DND-41 (cell line): ENCODE results near the gene RPL10.
"Not testable (repeated sequence)": the region's sequence is repeated elsewhere in the genome, so short reads cannot be mapped to it uniquely, and the experiment has no call there.

Source experiments
- ATAC-seq: fragments of 200-7000 bp; cut with Tn5 transposase; 3 replicates; pipeline ENCODE4 v1.9.1; 2021; ENCODE audit warnings: low read depth; ENCODE audit not compliant: insufficient read depth
- DNase-seq: peaks from one replicate; pipeline ENCODE4 v3.0.0-alpha.2; 2020
- H2AFZ ChIP-seq: 2 replicates; pipeline ENCODE4 v1.6.0; 2012; ENCODE audit warnings: low read depth, low read length
- H3K27ac ChIP-seq: 2 replicates; pipeline ENCODE4 v1.5.1; 2012; ENCODE audit warnings: low read length, inconsistent platforms
- H3K27me3 ChIP-seq: fragments of 200-600 bp; sonication (generic); 2 replicates; pipeline ENCODE4 v1.6.0; 2012; ENCODE audit warnings: low read length, mild to moderate bottlenecking, inconsistent platforms; ENCODE audit not compliant: insufficient read depth, poor library complexity
- H3K36me3 ChIP-seq: 2 replicates; pipeline ENCODE4 v1.5.1; 2012; ENCODE audit warnings: low read length, inconsistent platforms; ENCODE audit not compliant: insufficient read depth
- H3K4me1 ChIP-seq: 2 replicates; pipeline ENCODE4 v1.5.1; 2012; ENCODE audit warnings: mild to moderate bottlenecking, low read length; ENCODE audit not compliant: insufficient read depth
- H3K4me2 ChIP-seq: 2 replicates; pipeline ENCODE4 v1.6.0; 2012; ENCODE audit warnings: mild to moderate bottlenecking, moderate library complexity, low read length, inconsistent platforms; ENCODE audit not compliant: insufficient read depth
- H3K4me3 ChIP-seq, 2 experiments: fragments of 200-600 bp in 1 of 2; shearing (Covaris generic) in 1 of 2; 2 replicates each; pipeline ENCODE4 v1.5.1; 2012 to 2016; ENCODE audit warnings: inconsistent platforms in 2 of 2, low read length in 2 of 2, mild to moderate bottlenecking in 2 of 2, low read depth in 1 of 2, moderate library complexity in 1 of 2
- H3K79me2 ChIP-seq: 2 replicates; pipeline ENCODE4 v1.6.0; 2012; ENCODE audit warnings: low read length, inconsistent platforms; ENCODE audit not compliant: insufficient read depth
- H3K9ac ChIP-seq: 2 replicates; pipeline ENCODE4 v1.6.0; 2012; ENCODE audit warnings: low read depth, mild to moderate bottlenecking, inconsistent platforms, low read length, moderate library complexity
- H3K9me3 ChIP-seq: 2 replicates; pipeline ENCODE4 v1.5.1; 2012; ENCODE audit warnings: low read length, moderate library complexity, mild to moderate bottlenecking, inconsistent platforms; ENCODE audit not compliant: insufficient read depth, severe bottlenecking
- H4K20me1 ChIP-seq: 2 replicates; pipeline ENCODE4 v1.6.0; 2012; ENCODE audit warnings: low read length; ENCODE audit not compliant: insufficient read depth
- EZH2 ChIP-seq: IDR thresholded peaks from 3 replicates; pipeline ENCODE4 v1.6.1; 2012; ENCODE audit warnings: borderline replicate concordance, low read depth, mild to moderate bottlenecking, moderate library complexity, low read length, inconsistent platforms; ENCODE audit not compliant: severe bottlenecking
- TF ChIP-seq, protein P1 (sequence below): IDR thresholded peaks from 2 replicates; pipeline ENCODE4 v1.5.1; 2012; ENCODE audit warnings: borderline replicate concordance, low read length, moderate library complexity, mild to moderate bottlenecking; ENCODE audit not compliant: poor library complexity, severe bottlenecking; ENCODE audit errors: extremely low read depth

The RPL10 gene

DNA sequence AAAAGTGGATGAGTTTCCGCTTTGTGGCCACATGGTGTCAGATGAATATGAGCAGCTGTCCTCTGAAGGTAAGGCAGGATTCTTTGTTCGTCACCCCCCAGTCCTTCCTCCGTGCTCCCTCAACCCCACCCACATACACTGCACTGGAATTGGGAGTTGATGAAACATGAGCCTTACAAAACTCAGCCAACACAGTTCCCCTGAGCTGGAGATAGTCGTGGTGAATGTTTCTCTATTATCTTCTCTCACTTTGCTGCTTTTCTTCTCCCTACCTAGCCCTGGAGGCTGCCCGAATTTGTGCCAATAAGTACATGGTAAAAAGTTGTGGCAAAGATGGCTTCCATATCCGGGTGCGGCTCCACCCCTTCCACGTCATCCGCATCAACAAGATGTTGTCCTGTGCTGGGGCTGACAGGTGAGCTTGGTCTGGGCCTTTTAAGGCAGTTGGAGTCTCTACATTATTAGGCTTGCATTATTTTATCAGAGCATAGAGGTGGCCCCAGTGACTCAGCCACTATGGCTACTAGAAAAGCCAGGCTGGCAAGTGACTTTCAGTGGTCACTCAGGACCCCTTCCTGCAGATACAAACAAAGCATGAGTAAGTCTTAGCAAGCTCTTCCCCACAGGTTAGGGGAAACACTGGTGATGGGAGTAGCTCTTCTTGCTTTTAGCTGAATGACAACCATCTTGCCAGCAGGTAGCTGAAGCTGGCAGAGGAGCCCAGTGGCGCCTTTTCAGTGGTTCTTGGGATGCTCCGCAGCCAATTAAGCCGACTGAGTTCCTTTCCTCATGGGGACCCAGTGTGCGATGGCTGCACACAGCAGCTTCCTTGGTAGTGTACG lies 1.6 kb downstream of the RPL10 start:
- peak overlapping the region; percentile 98 for H3K9ac ChIP-seq
- H3K4me1 ChIP-seq: peaks cover 21% of the 10 kb centered on the region
- DNase-seq: no peak
- H2AFZ ChIP-seq: no peak overlapping the region
- peaks cover 21% of the 10 kb centered on the region for H4K20me1 ChIP-seq
- no peaks in the 10 kb centered on the region for H3K27me3 ChIP-seq
- peak overlapping the region; percentile 78 for H3K4me2 ChIP-seq
- H3K27ac ChIP-seq: peak overlapping the region; percentile 98
- peaks cover 29% of the 10 kb centered on the region for H3K36me3 ChIP-seq
- no peak for ATAC-seq
- H3K9me3 ChIP-seq: no peaks in the 10 kb centered on the region
- H3K79me2 ChIP-seq: peaks cover 31% of the 10 kb centered on the region
- TF ChIP-seq EZH2: no peak
- TF ChIP-seq, protein P1, sequence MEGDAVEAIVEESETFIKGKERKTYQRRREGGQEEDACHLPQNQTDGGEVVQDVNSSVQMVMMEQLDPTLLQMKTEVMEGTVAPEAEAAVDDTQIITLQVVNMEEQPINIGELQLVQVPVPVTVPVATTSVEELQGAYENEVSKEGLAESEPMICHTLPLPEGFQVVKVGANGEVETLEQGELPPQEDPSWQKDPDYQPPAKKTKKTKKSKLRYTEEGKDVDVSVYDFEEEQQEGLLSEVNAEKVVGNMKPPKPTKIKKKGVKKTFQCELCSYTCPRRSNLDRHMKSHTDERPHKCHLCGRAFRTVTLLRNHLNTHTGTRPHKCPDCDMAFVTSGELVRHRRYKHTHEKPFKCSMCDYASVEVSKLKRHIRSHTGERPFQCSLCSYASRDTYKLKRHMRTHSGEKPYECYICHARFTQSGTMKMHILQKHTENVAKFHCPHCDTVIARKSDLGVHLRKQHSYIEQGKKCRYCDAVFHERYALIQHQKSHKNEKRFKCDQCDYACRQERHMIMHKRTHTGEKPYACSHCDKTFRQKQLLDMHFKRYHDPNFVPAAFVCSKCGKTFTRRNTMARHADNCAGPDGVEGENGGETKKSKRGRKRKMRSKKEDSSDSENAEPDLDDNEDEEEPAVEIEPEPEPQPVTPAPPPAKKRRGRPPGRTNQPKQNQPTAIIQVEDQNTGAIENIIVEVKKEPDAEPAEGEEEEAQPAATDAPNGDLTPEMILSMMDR: no peak
- peak overlapping the region; percentile 72 to 81; a peak in 3 of 4 replicates for H3K4me3 ChIP-seq

DNA sequence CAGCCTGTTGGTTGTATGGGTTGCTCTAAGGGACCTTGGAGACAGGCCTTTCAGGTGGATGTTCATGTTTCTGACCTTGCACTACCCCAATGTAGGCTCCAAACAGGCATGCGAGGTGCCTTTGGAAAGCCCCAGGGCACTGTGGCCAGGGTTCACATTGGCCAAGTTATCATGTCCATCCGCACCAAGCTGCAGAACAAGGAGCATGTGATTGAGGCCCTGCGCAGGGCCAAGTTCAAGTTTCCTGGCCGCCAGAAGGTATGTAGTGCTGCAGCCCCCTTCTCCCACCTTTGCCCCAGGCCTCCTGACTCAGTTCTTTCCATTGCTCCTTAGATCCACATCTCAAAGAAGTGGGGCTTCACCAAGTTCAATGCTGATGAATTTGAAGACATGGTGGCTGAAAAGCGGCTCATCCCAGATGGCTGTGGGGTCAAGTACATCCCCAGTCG lies 2.2 kb downstream of the RPL10 start:
- H3K9me3 ChIP-seq, DNase-seq, ATAC-seq, H3K9ac ChIP-seq, H2AFZ ChIP-seq, H3K27me3 ChIP-seq, H3K27ac ChIP-seq: not testable (repeated sequence)
- Histone ChIP-seq H3K4me2 (peak overlapping the region; percentile 78; the same call in 1 of the 2 replicates), H3K36me3 (peaks cover 29% of the 10 kb centered on the region), H3K4me3 (peak overlapping the region in 1 of 2 experiments; percentile 81; a peak in 1 of 4 replicates), H4K20me1 (peaks cover 21% of the 10 kb centered on the region), H3K79me2 (peaks cover 31% of the 10 kb centered on the region), H3K4me1 (peaks cover 21% of the 10 kb centered on the region)

DNA sequence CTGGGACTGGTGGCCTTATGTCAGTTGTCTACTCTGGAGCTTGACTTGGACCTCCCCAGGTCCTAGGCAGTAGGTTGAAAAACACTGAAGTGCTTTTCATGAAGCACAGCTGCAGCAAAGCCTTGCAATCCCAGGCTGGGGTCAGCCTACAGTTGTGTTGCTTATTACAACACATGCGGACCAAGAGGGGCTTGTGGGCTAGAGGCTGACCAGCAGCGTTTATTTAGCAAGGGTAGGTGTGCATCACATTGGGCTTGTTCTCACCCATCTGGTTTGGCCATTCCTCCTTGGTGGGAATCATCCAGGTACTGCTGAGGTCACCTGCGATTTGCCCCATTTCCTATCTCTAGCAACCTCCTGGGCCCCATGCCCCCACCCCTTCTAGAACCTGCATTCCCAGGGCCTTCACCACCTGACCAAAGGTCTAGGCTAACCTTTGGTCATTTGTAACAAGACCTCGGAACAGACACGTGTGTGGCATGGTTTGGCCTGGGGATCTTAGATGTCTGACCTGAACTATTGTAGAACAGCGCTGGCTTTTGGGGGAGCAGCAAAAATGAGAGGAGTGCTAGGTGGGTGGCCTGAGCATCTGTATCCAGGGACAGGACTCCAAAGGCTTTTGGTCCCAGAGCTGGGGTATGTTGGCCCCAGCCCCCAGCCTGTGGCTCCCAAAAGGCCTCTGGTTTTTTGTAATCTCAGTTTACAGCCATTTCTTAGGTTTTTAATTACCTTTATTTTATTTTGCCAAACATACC lies 3.0 kb downstream of the RPL10 start:
- H3K9ac ChIP-seq: no peak overlapping the region
- H3K79me2 ChIP-seq: peaks cover 31% of the 10 kb centered on the region
- H3K9me3 ChIP-seq: no peaks in the 10 kb centered on the region
- no peak overlapping the region for H3K4me2 ChIP-seq
- no peaks in the 10 kb centered on the region for H3K27me3 ChIP-seq
- TF ChIP-seq, protein P1: no peak
- no peak for TF ChIP-seq EZH2
- H3K36me3 ChIP-seq: peaks cover 29% of the 10 kb centered on the region
- no peak overlapping the region for H3K27ac ChIP-seq
- DNase-seq (peak; percentile 28), ATAC-seq (peak; percentile 14; the same call in 2 of the 3 replicates)
- peaks cover 21% of the 10 kb centered on the region for H3K4me1 ChIP-seq
- H3K4me3 ChIP-seq: no peak overlapping the region
- H2AFZ ChIP-seq: no peak overlapping the region
- H4K20me1 ChIP-seq: peaks cover 21% of the 10 kb centered on the region
